Mesenchymal stem cell (in vitro differentiated cells and primary cell): ENCODE measurements around the gene UBE2J1.

Experiments used
- DNase-seq: peaks from one replicate; pipeline ENCODE4 v3.0.0-alpha.2; 2013
- H2AFZ ChIP-seq: one replicate; pipeline ENCODE4 v1.6.1; 2013; ENCODE audit warnings: low read depth, mild to moderate bottlenecking, control low read depth, inconsistent platforms, low read length, moderate library complexity
- H2AK5ac ChIP-seq: 2 replicates; pipeline ENCODE4 v1.6.1; 2013; ENCODE audit warnings: low read length, moderate library complexity, mild to moderate bottlenecking, inconsistent platforms; ENCODE audit not compliant: severe bottlenecking
- H2BK120ac ChIP-seq: one replicate; pipeline ENCODE4 v1.6.1; 2013; ENCODE audit warnings: low read depth, mild to moderate bottlenecking, inconsistent platforms, low read length, moderate library complexity
- H2BK12ac ChIP-seq, 2 experiments: one replicate each; pipeline ENCODE4 v1.6.1; 2013; ENCODE audit warnings: inconsistent platforms in 2 of 2, low read length in 2 of 2, mild to moderate bottlenecking in 2 of 2, moderate library complexity in 2 of 2, control low read depth in 1 of 2
- H2BK15ac ChIP-seq: one replicate; pipeline ENCODE4 v1.6.1; 2013; ENCODE audit warnings: mild to moderate bottlenecking, low read depth, inconsistent platforms; ENCODE audit not compliant: poor library complexity, severe bottlenecking
- H2BK5ac ChIP-seq: 2 replicates; pipeline ENCODE4 v1.6.1; 2013; ENCODE audit warnings: low read depth, mild to moderate bottlenecking, low read length, control low read depth, inconsistent platforms; ENCODE audit not compliant: poor library complexity, severe bottlenecking
- H3K14ac ChIP-seq, 2 experiments: one replicate each; pipeline ENCODE4 v1.6.1; 2013; ENCODE audit warnings: inconsistent platforms in 2 of 2, low read length in 2 of 2, control low read depth in 1 of 2, mild to moderate bottlenecking in 1 of 2, moderate library complexity in 1 of 2
- H3K18ac ChIP-seq, 2 experiments: one replicate each; pipeline ENCODE4 v1.6.1; 2013; ENCODE audit warnings: inconsistent platforms in 2 of 2, low read length in 2 of 2, control low read depth in 1 of 2, low read depth in 1 of 2, mild to moderate bottlenecking in 1 of 2
- H3K23ac ChIP-seq, 2 experiments: one replicate each; pipeline ENCODE4 v1.6.1; 2013; ENCODE audit warnings: inconsistent platforms in 2 of 2, low read length in 2 of 2, mild to moderate bottlenecking in 2 of 2, moderate library complexity in 2 of 2, control low read depth in 1 of 2
- H3K27ac ChIP-seq: 2 replicates; pipeline ENCODE4 v1.5.1; 2013; ENCODE audit warnings: mild to moderate bottlenecking, moderate library complexity, low read length, control low read depth, inconsistent platforms; ENCODE audit not compliant: poor library complexity, severe bottlenecking
- H3K27me3 ChIP-seq, 2 experiments: 2 replicates each; pipeline versions ENCODE4 v1.6.1 to v1.7.0; 2013; ENCODE audit warnings: low read length in 2 of 2, mild to moderate bottlenecking in 2 of 2, moderate library complexity in 2 of 2, control low read depth in 1 of 2, inconsistent platforms in 1 of 2; ENCODE audit not compliant: control insufficient read depth in 1 of 2, insufficient read depth in 1 of 2
- H3K36me3 ChIP-seq, 2 experiments: 2 replicates each; pipeline versions ENCODE4 v1.6.1 to v1.7.0; 2013; ENCODE audit warnings: low read length in 2 of 2, control low read depth in 1 of 2, inconsistent platforms in 1 of 2, low read depth in 1 of 2, mild to moderate bottlenecking in 1 of 2; ENCODE audit not compliant: insufficient read depth in 2 of 2, control insufficient read depth in 1 of 2
- H3K4ac ChIP-seq, 2 experiments: one replicate each; pipeline ENCODE4 v1.6.1; 2013; ENCODE audit warnings: inconsistent platforms in 2 of 2, low read length in 2 of 2, mild to moderate bottlenecking in 2 of 2, moderate library complexity in 2 of 2, control low read depth in 1 of 2, low read depth in 1 of 2
- H3K4me1 ChIP-seq: 2 replicates; pipeline ENCODE4 v1.6.1; 2013; ENCODE audit warnings: low read depth, low read length, control low read depth; ENCODE audit not compliant: control insufficient read depth, insufficient read depth
- H3K4me2 ChIP-seq: 2 replicates; pipeline ENCODE4 v1.6.1; 2013; ENCODE audit warnings: low read length, mild to moderate bottlenecking, inconsistent platforms; ENCODE audit not compliant: poor library complexity, severe bottlenecking
- H3K4me3 ChIP-seq, 2 experiments: 2 replicates each; pipeline versions ENCODE4 v1.5.1 to v1.7.0; 2013; ENCODE audit warnings: low read length in 2 of 2, mild to moderate bottlenecking in 2 of 2, control low read depth in 1 of 2, low read depth in 1 of 2; ENCODE audit not compliant: insufficient read depth in 1 of 2
- H3K79me1 ChIP-seq: replicated peaks from 2 replicates; pipeline ENCODE4 v1.6.1; 2013; ENCODE audit warnings: mild to moderate bottlenecking, control low read depth, low read length, inconsistent platforms; ENCODE audit not compliant: poor library complexity, severe bottlenecking
- H3K9ac ChIP-seq: 2 replicates; pipeline ENCODE4 v1.7.0; 2013; ENCODE audit warnings: mild to moderate bottlenecking, low read length, moderate library complexity
- H3K9me3 ChIP-seq: 2 replicates; pipeline ENCODE4 v1.7.0; 2013; ENCODE audit warnings: mild to moderate bottlenecking, low read length; ENCODE audit not compliant: control insufficient read depth
- H4K8ac ChIP-seq: one replicate; pipeline ENCODE4 v1.6.1; 2013; ENCODE audit warnings: inconsistent platforms, mild to moderate bottlenecking, low read length, moderate library complexity
- H4K91ac ChIP-seq: one replicate; pipeline ENCODE4 v1.6.1; 2013; ENCODE audit warnings: mild to moderate bottlenecking, low read length, inconsistent platforms
- WGBS: methylation state at CpG from one replicate; pipeline ENCODE4 v1.1.7; 2013; ENCODE audit warnings: mixed read lengths; 5-methylcytosine and 5-hydroxymethylcytosine counted together

Gene UBE2J1

DNA sequence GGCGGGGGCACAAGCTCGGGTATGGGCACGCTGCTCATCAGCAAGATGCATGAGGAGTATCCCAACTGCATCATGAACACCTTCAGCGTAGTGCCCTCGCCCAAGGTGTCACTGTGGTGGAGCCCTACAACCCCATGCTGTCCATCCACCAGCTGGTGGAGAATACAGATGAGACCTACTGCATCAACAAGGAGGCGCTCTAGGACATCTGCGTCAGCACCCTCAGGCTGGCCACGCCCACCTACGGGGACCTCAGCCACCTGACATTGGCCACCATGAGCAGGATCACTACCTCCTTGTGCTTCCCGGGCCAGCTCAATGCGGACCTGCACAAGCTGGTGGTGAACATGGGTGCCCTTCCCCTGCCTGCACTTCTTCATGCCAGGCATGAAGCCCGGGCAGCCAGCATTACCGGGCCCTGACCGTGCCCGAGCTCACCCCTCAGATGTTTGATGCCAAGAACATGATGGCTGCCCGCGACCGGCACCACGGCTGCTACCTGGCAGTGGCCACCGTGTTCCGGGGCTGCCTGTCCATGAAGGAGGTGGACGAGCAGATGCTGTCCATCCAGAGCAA, 50.2 kb downstream of the UBE2J1 start:
- Histone ChIP-seq H2BK120ac (no peak overlapping the region), H2BK5ac (no peak overlapping the region), H2AFZ (no peak overlapping the region), H2BK12ac (no peak overlapping the region), H4K8ac (no peak overlapping the region), H3K9me3 (peaks cover 7% of the 10 kb centered on the region), H4K91ac (no peak overlapping the region), H3K36me3 (no peaks in the 10 kb centered on the region), H2BK15ac (no peak overlapping the region), H3K27ac (no peak overlapping the region), H3K4me1 (peaks cover 6% of the 10 kb centered on the region), H3K4me3 (no peak overlapping the region), H3K4ac (no peak overlapping the region), H3K23ac (no peak overlapping the region), H2AK5ac (no peak overlapping the region), H3K4me2 (no peak overlapping the region), H3K27me3 (peaks cover 24 to 58% of the 10 kb centered on the region in 2 experiments), H3K79me1 (no peaks in the 10 kb centered on the region), H3K18ac (no peak overlapping the region), H3K9ac (no peak overlapping the region), H3K14ac (no peak overlapping the region)
- 92% methylated on average over 21 of the region's 22 CpGs for WGBS
- no peak for DNase-seq

DNA sequence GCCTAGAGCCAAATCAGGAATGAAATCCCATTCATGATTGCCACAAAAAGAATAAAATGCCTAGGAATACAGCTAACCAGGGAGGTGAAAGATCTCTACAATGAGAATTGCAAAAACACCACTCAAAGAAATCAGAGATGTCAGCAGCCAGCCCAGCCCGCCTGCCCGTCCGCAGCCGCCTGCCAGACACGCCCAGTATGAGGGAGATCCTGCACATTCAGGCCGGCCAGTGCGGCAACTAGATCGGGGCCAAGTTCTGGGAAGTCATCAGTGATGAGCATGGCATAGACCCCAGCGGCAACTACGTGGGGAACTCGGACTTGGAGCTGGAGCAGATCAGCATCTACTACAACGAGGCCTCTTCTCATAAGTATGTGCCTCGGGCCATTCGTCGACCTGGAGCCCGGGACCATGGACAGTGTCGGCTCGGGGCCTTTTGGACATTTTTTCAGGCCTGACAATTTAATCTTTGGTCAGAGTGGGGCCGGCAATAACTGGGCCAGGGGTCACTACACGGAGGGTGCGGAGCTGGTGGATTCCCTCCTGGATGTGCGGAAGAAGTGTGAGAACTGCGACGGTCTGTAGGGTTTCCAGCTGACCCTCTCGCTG, 50.8 kb downstream of the UBE2J1 start:
- Histone ChIP-seq H3K14ac (no peak overlapping the region), H4K91ac (no peak overlapping the region), H3K4ac (no peak overlapping the region), H3K18ac (no peak overlapping the region), H3K4me2 (no peak overlapping the region), H3K36me3 (no peaks in the 10 kb centered on the region), H3K9ac (no peak overlapping the region), H2BK120ac (no peak overlapping the region), H2AK5ac (no peak overlapping the region), H2BK15ac (no peak overlapping the region), H3K4me3 (no peak overlapping the region), H2BK5ac (no peak overlapping the region), H3K23ac (no peak overlapping the region), H3K9me3 (peaks cover 7% of the 10 kb centered on the region), H2AFZ (no peak overlapping the region), H4K8ac (no peak overlapping the region), H3K79me1 (no peaks in the 10 kb centered on the region), H3K27ac (no peak overlapping the region), H3K27me3 (peaks cover 20 to 54% of the 10 kb centered on the region in 2 experiments), H2BK12ac (no peak overlapping the region), H3K4me1 (peaks cover 6% of the 10 kb centered on the region)
- WGBS = 94% methylated on average over 25 of the region's 25 CpGs
- no peak for DNase-seq

DNA sequence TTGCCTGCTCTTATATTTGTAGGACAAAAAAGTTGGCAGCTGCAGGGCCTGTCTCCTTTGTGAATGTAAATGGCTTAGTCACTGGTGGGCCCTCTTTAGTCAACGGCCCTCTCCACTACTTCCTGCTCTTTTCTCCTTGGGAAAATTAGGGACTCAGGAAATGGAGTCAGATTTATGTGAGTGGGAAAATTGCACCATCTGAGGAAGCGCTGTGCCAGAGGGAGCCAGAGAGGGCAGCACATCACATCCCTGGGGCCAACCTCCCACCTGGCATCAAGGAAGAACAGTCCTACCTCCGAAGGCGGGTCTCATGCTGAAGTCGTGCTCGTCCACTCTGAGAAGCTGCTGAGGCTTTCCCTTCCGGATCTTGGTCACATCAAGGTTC, 53.1 kb downstream of the UBE2J1 start:
- Histone ChIP-seq H3K9ac (no peak overlapping the region), H2AK5ac (no peak overlapping the region), H3K4me3 (no peak overlapping the region), H2BK120ac (no peak overlapping the region), H3K4me2 (no peak overlapping the region), H2BK5ac (no peak overlapping the region), H3K23ac (no peak overlapping the region), H3K36me3 (no peaks in the 10 kb centered on the region), H2AFZ (no peak overlapping the region), H3K27me3 (peaks cover 25 to 44% of the 10 kb centered on the region in 2 experiments), H3K14ac (no peak overlapping the region), H2BK12ac (no peak overlapping the region), H3K9me3 (peaks cover 7% of the 10 kb centered on the region), H3K4ac (no peak overlapping the region), H3K4me1 (peaks cover 6% of the 10 kb centered on the region), H3K18ac (peak overlapping the region in 1 of 2 experiments; percentile 64), H2BK15ac (no peak overlapping the region), H4K91ac (no peak overlapping the region), H4K8ac (no peak overlapping the region), H3K79me1 (no peaks in the 10 kb centered on the region), H3K27ac (no peak overlapping the region)
- peak; percentile 28 for DNase-seq
- WGBS = 95% methylated on average over 6 of the region's 7 CpGs

DNA sequence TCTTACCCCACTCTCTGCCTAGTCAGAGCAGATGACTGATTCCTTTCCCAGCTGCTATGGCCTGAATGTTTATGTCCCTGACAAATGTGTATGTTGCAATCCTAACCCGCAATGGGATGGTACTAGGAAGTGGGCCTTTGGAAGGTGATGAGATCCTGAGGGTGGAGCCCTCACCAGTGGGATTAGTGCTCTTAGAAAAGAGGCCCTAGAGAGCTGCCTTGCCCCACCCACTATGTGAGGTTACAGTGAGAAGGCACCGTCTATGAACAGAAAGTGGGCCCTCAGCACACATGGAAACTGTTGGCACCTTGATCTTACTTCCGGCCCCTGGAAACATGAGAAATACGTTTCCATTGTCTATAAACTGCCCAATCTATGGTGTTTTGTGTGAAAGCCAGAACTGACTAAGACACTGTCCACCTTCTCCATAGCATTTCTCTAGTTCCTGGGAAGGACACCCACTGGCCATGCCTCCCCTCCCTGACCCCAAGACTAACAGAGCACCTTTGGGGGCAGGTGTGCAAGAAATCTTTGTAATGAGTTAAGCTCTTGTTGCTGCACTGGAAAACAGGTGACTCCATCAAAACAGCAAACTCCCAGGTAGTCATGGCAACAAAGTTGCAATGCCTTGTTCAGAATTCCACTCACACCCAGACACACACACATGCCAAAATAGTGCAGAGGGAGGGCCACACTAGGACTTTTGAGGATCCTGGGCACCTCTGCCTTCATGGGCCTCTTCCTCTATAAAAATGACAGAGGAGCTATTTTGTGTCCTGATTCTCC, 53.6 kb downstream of the UBE2J1 start:
- H3K4me3 ChIP-seq = no peak overlapping the region
- H3K27ac ChIP-seq = no peak overlapping the region
- no peak overlapping the region for H3K9ac ChIP-seq
- no peak overlapping the region for H2AFZ ChIP-seq
- no peak overlapping the region for H4K91ac ChIP-seq
- H3K18ac ChIP-seq = no peak overlapping the region
- no peak overlapping the region for H2BK15ac ChIP-seq
- WGBS = 52% methylated on average over 4 of the region's 4 CpGs
- H3K79me1 ChIP-seq = no peaks in the 10 kb centered on the region
- H3K23ac ChIP-seq = no peak overlapping the region
- peaks cover 6% of the 10 kb centered on the region for H3K4me1 ChIP-seq
- no peak overlapping the region for H3K4me2 ChIP-seq
- no peaks in the 10 kb centered on the region for H3K36me3 ChIP-seq
- peaks cover 25 to 50% of the 10 kb centered on the region in 2 experiments for H3K27me3 ChIP-seq
- no peak overlapping the region for H2BK120ac ChIP-seq
- H3K4ac ChIP-seq = no peak overlapping the region
- no peak overlapping the region for H2BK12ac ChIP-seq
- DNase-seq = peak; percentile 85
- no peak overlapping the region for H2BK5ac ChIP-seq
- no peak overlapping the region for H3K14ac ChIP-seq
- no peak overlapping the region for H4K8ac ChIP-seq
- no peak overlapping the region for H2AK5ac ChIP-seq
- peaks cover 6% of the 10 kb centered on the region for H3K9me3 ChIP-seq
